Karpas-422 (cell line): ENCODE results near the gene PLXNC1. TPM values are rescaled to one million over a fixed set of nuclear protein-coding genes. Genes with fewer than 3 reads are reported as not detected.

Experiments used
- DNase-seq: peaks from one replicate; pipeline ENCODE4 v3.0.0-alpha.2; 2015
- H2AFZ ChIP-seq: fragments of 200-600 bp; sonication (generic); 2 replicates; pipeline ENCODE4 v1.6.1; 2014; ENCODE audit warnings: antibody characterized with exemption, low read length, mixed read lengths
- H3K27ac ChIP-seq: fragments of 200-600 bp; sonication (generic); 2 replicates; pipeline ENCODE4 v1.5.1; 2014; ENCODE audit warnings: mild to moderate bottlenecking, low read length, moderate library complexity
- H3K27me3 ChIP-seq: fragments of 200-600 bp; sonication (generic); 2 replicates; pipeline ENCODE4 v1.6.1; 2014; ENCODE audit warnings: low read length, mixed read lengths
- H3K36me3 ChIP-seq: fragments of 200-600 bp; sonication (generic); 2 replicates; pipeline ENCODE4 v1.6.1; 2014; ENCODE audit warnings: low read length, mixed read lengths; ENCODE audit not compliant: insufficient read depth
- H3K4me1 ChIP-seq: fragments of 200-600 bp; sonication (generic); 2 replicates; pipeline ENCODE4 v1.6.1; 2014; ENCODE audit warnings: mild to moderate bottlenecking, low read length, mixed read lengths
- H3K4me2 ChIP-seq: fragments of 200-600 bp; sonication (generic); 2 replicates; pipeline ENCODE4 v1.6.1; 2014; ENCODE audit warnings: low read length, low read depth, mild to moderate bottlenecking; ENCODE audit not compliant: poor library complexity, severe bottlenecking
- H3K4me3 ChIP-seq: fragments of 200-600 bp; sonication (generic); 2 replicates; pipeline ENCODE4 v1.5.1; 2014; ENCODE audit warnings: mild to moderate bottlenecking, antibody characterized with exemption, low read length, mixed read lengths
- H3K79me2 ChIP-seq: fragments of 200-600 bp; sonication (generic); 2 replicates; pipeline ENCODE4 v1.6.1; 2014; ENCODE audit warnings: mild to moderate bottlenecking, low read length, mixed read lengths
- H3K9ac ChIP-seq: fragments of 200-600 bp; sonication (generic); 2 replicates; pipeline ENCODE4 v1.6.0; 2014; ENCODE audit warnings: low read length
- H3K9me2 ChIP-seq: fragments of 200-600 bp; sonication (generic), shearing (Covaris generic); replicated peaks from 2 replicates; pipeline ENCODE4 v1.6.0; 2014; ENCODE audit warnings: mild to moderate bottlenecking, low read length, moderate library complexity; ENCODE audit not compliant: insufficient read depth
- H3K9me3 ChIP-seq: fragments of 300-700, 200-600 bp; sonication (generic); 2 replicates; pipeline ENCODE4 v1.6.1; 2014; ENCODE audit warnings: low read length, mixed read lengths
- H4K20me1 ChIP-seq: fragments of 200-600 bp; sonication (generic); 2 replicates; pipeline ENCODE4 v1.6.1; 2014; ENCODE audit warnings: mild to moderate bottlenecking, antibody characterized with exemption, low read length, low read depth; ENCODE audit not compliant: insufficient read depth
- total RNA-seq: library from RNA; depleted of rRNA; stranded (reverse); fragments of >200 nt; shearing (Covaris generic); gene quantifications from 2 replicates; pipeline ENCODE4 v1.2.3, GENCODE V29; 2014; ENCODE audit warnings: low replicate concordance

The PLXNC1 gene
- total RNA-seq, 1 experiment from 2014 or later: 11.9 TPM

DNA sequence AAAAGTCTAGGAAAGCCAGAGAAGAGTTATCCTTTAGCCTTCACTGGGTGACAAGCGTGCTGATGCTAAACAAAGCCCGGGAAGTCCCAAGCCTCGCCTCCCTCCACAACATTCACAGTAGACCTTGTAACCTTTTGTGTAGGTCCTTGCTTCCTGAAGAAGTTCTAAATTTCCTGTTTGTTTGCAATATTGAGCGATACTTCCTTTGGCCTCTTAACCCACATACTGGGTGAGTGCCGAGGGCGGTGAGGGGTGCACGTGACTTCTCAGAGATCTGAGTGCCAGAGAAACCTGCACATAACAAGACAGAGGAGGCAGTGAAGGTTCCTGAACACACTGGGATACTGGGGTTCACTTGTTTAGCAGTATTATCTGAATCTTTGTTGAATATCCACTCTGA, 134.3 kb downstream of the PLXNC1 start:
- Histone ChIP-seq H3K4me3 (no peak overlapping the region), H3K36me3 (no peaks in the 10 kb centered on the region), H3K9me3 (no peaks in the 10 kb centered on the region), H3K9ac (no peak overlapping the region), H2AFZ (no peak overlapping the region), H3K79me2 (no peaks in the 10 kb centered on the region), H3K4me1 (peaks cover 12% of the 10 kb centered on the region), H3K27me3 (no peaks in the 10 kb centered on the region), H3K9me2 (no peaks in the 10 kb centered on the region), H4K20me1 (no peaks in the 10 kb centered on the region), H3K27ac (no peak overlapping the region), H3K4me2 (no peak overlapping the region)
- no peak for DNase-seq

DNA sequence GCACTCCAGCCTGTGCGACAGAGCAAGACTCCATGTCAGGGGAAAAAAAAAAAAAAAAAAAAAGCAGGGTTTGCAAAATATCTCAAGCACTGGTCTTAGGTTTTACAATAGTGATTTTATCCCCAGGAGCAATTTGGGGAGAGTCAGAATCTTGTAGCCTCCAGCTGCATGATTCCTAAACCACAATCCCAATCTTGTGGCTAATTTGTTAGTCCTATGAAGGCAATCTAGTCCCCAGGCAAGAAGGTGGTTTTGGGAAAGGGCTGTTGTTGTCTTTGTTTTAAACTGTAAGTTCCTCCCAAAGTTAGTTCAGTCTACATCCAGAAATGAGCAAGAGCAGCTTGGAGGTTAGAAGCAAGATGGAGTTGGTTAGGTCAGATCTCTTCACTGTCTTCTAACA, 135.7 kb downstream of the PLXNC1 start:
- H2AFZ ChIP-seq: no peak overlapping the region

DNA sequence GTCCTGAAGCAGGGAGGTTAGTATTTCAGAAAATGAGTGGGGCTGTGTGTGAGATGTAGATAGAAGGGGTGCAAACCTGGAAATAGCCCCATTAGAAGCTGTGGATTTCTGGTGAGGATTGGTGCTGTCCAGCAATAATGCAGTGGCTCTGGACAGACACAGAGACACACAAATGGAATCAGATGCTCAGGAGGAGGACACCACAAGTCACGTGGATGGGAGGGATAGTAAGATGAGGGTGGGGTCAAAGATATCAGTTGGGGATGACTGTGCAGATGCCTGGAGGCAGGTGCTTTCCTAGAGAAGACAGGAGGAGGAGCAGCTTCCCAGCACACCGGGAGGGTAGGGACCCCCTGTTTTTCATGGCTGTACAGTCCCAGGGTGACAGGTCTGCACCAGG, 136.5 kb downstream of the PLXNC1 start:
- Histone ChIP-seq H3K36me3 (no peaks in the 10 kb centered on the region), H3K27ac (no peak overlapping the region), H4K20me1 (no peaks in the 10 kb centered on the region), H3K4me1 (peaks cover 9% of the 10 kb centered on the region), H3K4me3 (no peak overlapping the region), H3K4me2 (no peak overlapping the region), H3K27me3 (no peaks in the 10 kb centered on the region), H3K79me2 (no peaks in the 10 kb centered on the region), H3K9ac (no peak overlapping the region), H3K9me2 (no peaks in the 10 kb centered on the region), H2AFZ (no peak overlapping the region), H3K9me3 (no peaks in the 10 kb centered on the region)
- DNase-seq: no peak

More for the DNA sequence above, 135.7 kb downstream of the PLXNC1 start:
- H3K9me2 ChIP-seq: no peaks in the 10 kb centered on the region
- no peaks in the 10 kb centered on the region for H3K27me3 ChIP-seq
- H3K9me3 ChIP-seq: no peaks in the 10 kb centered on the region
- H3K79me2 ChIP-seq: no peaks in the 10 kb centered on the region
- no peaks in the 10 kb centered on the region for H3K36me3 ChIP-seq
- DNase-seq: no peak
- no peak overlapping the region for H3K4me2 ChIP-seq
- H4K20me1 ChIP-seq: no peaks in the 10 kb centered on the region
- H3K27ac ChIP-seq: no peak overlapping the region
- H3K4me3 ChIP-seq: no peak overlapping the region
- peaks cover 12% of the 10 kb centered on the region for H3K4me1 ChIP-seq
- H3K9ac ChIP-seq: no peak overlapping the region

DNA sequence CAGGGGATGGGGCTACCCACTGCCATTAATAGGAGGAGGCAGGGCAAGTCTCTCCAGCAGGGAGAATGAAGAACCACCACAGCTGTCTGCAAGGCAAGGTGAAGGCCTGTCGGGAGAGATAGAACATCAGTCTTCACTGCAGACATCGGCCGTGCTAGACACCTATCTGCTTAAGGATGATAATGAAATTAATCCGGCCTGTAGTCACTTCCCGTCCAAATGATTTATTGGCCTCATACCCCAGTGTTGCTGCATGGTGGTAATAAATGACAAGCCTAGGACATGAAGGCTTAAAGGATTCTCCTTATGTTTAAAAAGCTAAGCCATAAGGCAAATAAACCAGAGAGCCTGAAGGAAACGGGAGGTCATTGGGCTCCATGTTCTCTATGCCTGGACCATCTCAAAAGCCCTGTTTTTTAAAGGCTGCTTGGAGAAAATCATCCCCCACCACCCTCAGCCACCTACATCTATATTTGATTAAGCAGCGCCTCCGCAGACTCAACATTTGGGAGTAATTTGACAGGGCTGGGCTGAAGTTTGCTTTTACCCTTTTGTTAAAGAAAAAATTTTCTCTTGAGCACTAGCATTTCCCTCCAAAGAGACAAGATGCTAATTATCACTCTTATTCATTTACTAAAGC, 137.7 kb downstream of the PLXNC1 start:
- Histone ChIP-seq H3K9me2 (no peaks in the 10 kb centered on the region), H3K27ac (no peak overlapping the region), H3K27me3 (no peaks in the 10 kb centered on the region), H3K79me2 (no peaks in the 10 kb centered on the region), H3K4me2 (no peak overlapping the region), H3K9ac (no peak overlapping the region), H3K36me3 (no peaks in the 10 kb centered on the region), H2AFZ (no peak overlapping the region), H3K9me3 (no peaks in the 10 kb centered on the region), H3K4me3 (no peak overlapping the region), H4K20me1 (no peaks in the 10 kb centered on the region), H3K4me1 (no peaks in the 10 kb centered on the region)
- DNase-seq: no peak

- no peak overlapping the region for H3K9ac ChIP-seq
- DNase-seq: no peak
- no peaks in the 10 kb centered on the region for H3K36me3 ChIP-seq
- no peak overlapping the region for H2AFZ ChIP-seq
- H3K27ac ChIP-seq: no peak overlapping the region
- no peaks in the 10 kb centered on the region for H3K9me2 ChIP-seq
- no peaks in the 10 kb centered on the region for H3K9me3 ChIP-seq
- H3K79me2 ChIP-seq: no peaks in the 10 kb centered on the region
- no peaks in the 10 kb centered on the region for H3K4me1 ChIP-seq
- no peaks in the 10 kb centered on the region for H4K20me1 ChIP-seq
- H3K27me3 ChIP-seq: no peaks in the 10 kb centered on the region
- H3K4me3 ChIP-seq: no peak overlapping the region
- no peak overlapping the region for H3K4me2 ChIP-seq
Measured at GRCh38 chr12:94286583-94287244, 138.3 kb downstream of the PLXNC1 start.

- Histone ChIP-seq H3K9me3 (no peaks in the 10 kb centered on the region), H3K79me2 (no peaks in the 10 kb centered on the region), H3K9me2 (no peaks in the 10 kb centered on the region), H3K27me3 (no peaks in the 10 kb centered on the region), H3K36me3 (no peaks in the 10 kb centered on the region), H3K4me3 (no peak overlapping the region), H3K4me2 (no peak overlapping the region), H3K9ac (no peak overlapping the region), H4K20me1 (no peaks in the 10 kb centered on the region), H2AFZ (no peak overlapping the region), H3K27ac (no peak overlapping the region), H3K4me1 (no peaks in the 10 kb centered on the region)
- no peak for DNase-seq
Measured at GRCh38 chr12:94287245-94287628, 138.9 kb downstream of the PLXNC1 start.

GRCh38 chr12:94289461-94290312, 141.3 kb downstream of the PLXNC1 start:
- Histone ChIP-seq H3K27ac (no peak overlapping the region), H3K9me2 (no peaks in the 10 kb centered on the region), H3K4me1 (no peaks in the 10 kb centered on the region), H3K79me2 (no peaks in the 10 kb centered on the region), H3K4me3 (no peak overlapping the region), H2AFZ (no peak overlapping the region), H4K20me1 (no peaks in the 10 kb centered on the region), H3K27me3 (no peaks in the 10 kb centered on the region), H3K4me2 (no peak overlapping the region), H3K36me3 (no peaks in the 10 kb centered on the region), H3K9ac (no peak overlapping the region), H3K9me3 (no peaks in the 10 kb centered on the region)
- DNase-seq: no peak

- no peaks in the 10 kb centered on the region for H4K20me1 ChIP-seq
- no peak overlapping the region for H3K27ac ChIP-seq
Measured at GRCh38 chr12:94290353-94290752, 142.0 kb downstream of the PLXNC1 start.

More at GRCh38 chr12:94290353-94290752, 142.0 kb downstream of the PLXNC1 start:
- H3K36me3 ChIP-seq: no peaks in the 10 kb centered on the region
- no peaks in the 10 kb centered on the region for H3K9me2 ChIP-seq
- H3K27me3 ChIP-seq: no peaks in the 10 kb centered on the region
- no peak for DNase-seq
- no peak overlapping the region for H3K4me3 ChIP-seq
- H3K4me2 ChIP-seq: no peak overlapping the region
- H3K9ac ChIP-seq: no peak overlapping the region
- H2AFZ ChIP-seq: no peak overlapping the region
- no peaks in the 10 kb centered on the region for H3K4me1 ChIP-seq
- no peaks in the 10 kb centered on the region for H3K79me2 ChIP-seq
- no peaks in the 10 kb centered on the region for H3K9me3 ChIP-seq
